ENCODE measurements around the gene ZBTB42. TPM values are rescaled to one million over a fixed set of nuclear protein-coding genes. Genes with fewer than 3 reads are reported as not detected.
A peak's percentile ranks its signal among the peaks of the same experiment; 100 is the strongest.

ZBTB42 gene
- total RNA-seq, 1 donor from 2014 or later = 3.1 TPM

DNA sequence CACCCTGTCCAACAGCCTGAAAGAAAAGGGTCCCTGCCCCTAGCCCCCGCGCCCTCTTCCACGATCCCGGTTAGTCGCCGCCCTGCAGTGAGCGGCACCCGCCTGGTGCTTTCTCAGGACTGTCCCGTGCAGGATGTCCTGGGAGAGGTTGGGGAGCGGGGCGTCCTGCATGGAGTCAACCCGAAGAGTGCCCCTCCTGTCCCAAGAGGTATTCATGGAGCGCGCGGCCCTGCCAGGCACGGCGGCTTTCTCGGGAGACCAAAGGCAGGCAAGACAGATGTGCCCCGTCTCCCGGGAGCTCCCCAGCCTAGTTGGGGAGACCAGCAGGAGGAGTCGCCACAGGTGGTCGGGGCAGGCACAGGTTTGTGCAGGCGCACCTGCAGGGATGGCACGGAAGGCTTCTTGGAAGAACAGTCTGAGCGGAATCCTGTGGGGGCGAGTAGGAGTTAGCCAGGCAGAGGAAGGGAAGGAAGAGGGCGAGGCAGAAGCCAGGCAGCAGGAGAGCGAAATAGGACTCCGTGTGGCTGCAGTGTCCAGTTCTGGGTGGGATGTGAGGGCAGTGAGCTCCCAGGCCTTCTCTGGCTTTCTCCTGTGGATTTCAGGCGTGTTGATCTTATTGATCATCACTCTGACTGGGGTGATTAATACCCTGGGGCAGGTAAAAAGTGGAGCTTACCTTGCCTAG, 47.2 kb upstream of the ZBTB42 start:
- H3K36me3 Mint-ChIP-seq (ENCODE audit: unreplicated experiment) = peaks cover 4% of the 10 kb centered on the region
- TF ChIP-seq CTCF (IDR thresholded peaks at IDR 0.05) = no peak
- H3K4me1 Mint-ChIP-seq (ENCODE audit: unreplicated experiment) = peaks cover 39% of the 10 kb centered on the region
- DNase-seq (ENCODE audit: extremely low spot score, unreplicated experiment) = no peak
- peak overlapping the region; percentile 72 for H3K27ac Mint-ChIP-seq (ENCODE audit: unreplicated experiment)
- H3K27me3 Mint-ChIP-seq (ENCODE audit: unreplicated experiment) = no peaks in the 10 kb centered on the region
- no peaks in the 10 kb centered on the region for H3K9me3 Mint-ChIP-seq (ENCODE audit: unreplicated experiment)
- H3K4me3 Mint-ChIP-seq (ENCODE audit: unreplicated experiment) = peak overlapping the region; percentile 90

- TF ChIP-seq CTCF (IDR thresholded peaks at IDR 0.05) = no peak
- peak overlapping the region; percentile 72 for H3K27ac Mint-ChIP-seq (ENCODE audit: unreplicated experiment)
- H3K9me3 Mint-ChIP-seq (ENCODE audit: unreplicated experiment) = no peaks in the 10 kb centered on the region
- no peaks in the 10 kb centered on the region for H3K27me3 Mint-ChIP-seq (ENCODE audit: unreplicated experiment)
- H3K4me3 Mint-ChIP-seq (ENCODE audit: unreplicated experiment) = peak overlapping the region; percentile 90
- no peak for DNase-seq (ENCODE audit: extremely low spot score, unreplicated experiment)
- peaks cover 6% of the 10 kb centered on the region for H3K36me3 Mint-ChIP-seq (ENCODE audit: unreplicated experiment)
- peaks cover 33% of the 10 kb centered on the region for H3K4me1 Mint-ChIP-seq (ENCODE audit: unreplicated experiment)
These were observed 46.6 kb upstream of the ZBTB42 start for GRCh38 chr14:104754213-104754851.

- H3K4me1 Mint-ChIP-seq (ENCODE audit: unreplicated experiment) = peaks cover 20% of the 10 kb centered on the region
- no peak overlapping the region for H3K4me3 Mint-ChIP-seq (ENCODE audit: unreplicated experiment)
- no peaks in the 10 kb centered on the region for H3K9me3 Mint-ChIP-seq (ENCODE audit: unreplicated experiment)
- TF ChIP-seq CTCF (IDR thresholded peaks at IDR 0.05) = no peak
- DNase-seq (ENCODE audit: extremely low spot score, unreplicated experiment) = no peak
- H3K27ac Mint-ChIP-seq (ENCODE audit: unreplicated experiment) = no peak overlapping the region
- peaks cover 11% of the 10 kb centered on the region for H3K36me3 Mint-ChIP-seq (ENCODE audit: unreplicated experiment)
- no peaks in the 10 kb centered on the region for H3K27me3 Mint-ChIP-seq (ENCODE audit: unreplicated experiment)
These were observed 45.3 kb upstream of the ZBTB42 start for GRCh38 chr14:104755621-104756020.

GRCh38 chr14:104756477-104757237, 44.2 kb upstream of the ZBTB42 start:
- Mint-ChIP-seq H3K27ac (ENCODE audit: unreplicated experiment) (no peak overlapping the region), H3K4me1 (ENCODE audit: unreplicated experiment) (peaks cover 20% of the 10 kb centered on the region), H3K4me3 (ENCODE audit: unreplicated experiment) (no peak overlapping the region), H3K36me3 (ENCODE audit: unreplicated experiment) (peaks cover 21% of the 10 kb centered on the region), H3K27me3 (ENCODE audit: unreplicated experiment) (no peaks in the 10 kb centered on the region), H3K9me3 (ENCODE audit: unreplicated experiment) (no peaks in the 10 kb centered on the region)
- no peak for TF ChIP-seq CTCF (IDR thresholded peaks at IDR 0.05)
- no peak for DNase-seq (ENCODE audit: extremely low spot score, unreplicated experiment)

DNA sequence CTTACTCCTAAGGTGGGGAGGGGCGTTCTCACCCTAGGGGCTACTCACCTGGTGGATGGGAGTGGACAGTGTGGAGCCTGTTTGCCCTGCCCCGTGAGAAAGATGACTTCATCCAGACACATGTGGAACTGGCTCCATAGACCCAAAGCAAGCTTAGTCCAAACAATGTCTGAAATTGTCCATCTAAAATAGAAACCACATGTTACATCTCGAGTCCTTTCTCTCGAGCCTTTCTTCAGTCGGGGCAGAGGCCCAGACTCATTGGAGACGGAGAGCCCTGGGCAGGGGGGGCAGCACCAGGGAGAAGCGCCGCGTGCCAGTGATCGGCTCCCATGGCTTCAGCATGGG, 43.7 kb upstream of the ZBTB42 start:
- Mint-ChIP-seq H3K4me3 (ENCODE audit: unreplicated experiment) (no peak overlapping the region), H3K27me3 (ENCODE audit: unreplicated experiment) (no peaks in the 10 kb centered on the region), H3K4me1 (ENCODE audit: unreplicated experiment) (peaks cover 21% of the 10 kb centered on the region), H3K27ac (ENCODE audit: unreplicated experiment) (no peak overlapping the region), H3K36me3 (ENCODE audit: unreplicated experiment) (peaks cover 25% of the 10 kb centered on the region), H3K9me3 (ENCODE audit: unreplicated experiment) (no peaks in the 10 kb centered on the region)
- no peak for TF ChIP-seq CTCF (IDR thresholded peaks at IDR 0.05)
- DNase-seq (ENCODE audit: extremely low spot score, unreplicated experiment) = no peak
